ENCODE results near the gene ZNF12. TPM values are rescaled to one million over a fixed set of nuclear protein-coding genes. Genes with fewer than 3 reads are reported as not detected.
"Not testable (repeated sequence)": the region's sequence is repeated elsewhere in the genome, so short reads cannot be mapped to it uniquely, and the experiment has no call there.

ZNF12 gene
- total and polyA plus RNA-seq, 2 of the 8 experiments (the other 6 are each of a cell fraction or from before 2014, with no cell fraction given), result 6.7 to 16.2 TPM

GRCh38 chr7:6729492-6730342 is 23.0 kb upstream of the ZNF12 start (continued):
- no peak for TF ChIP-seq FOSL1 (IDR thresholded peaks at IDR 0.05; ENCODE audit: insufficient read depth, low read depth, low read length)
- TF ChIP-seq CEBPB (IDR thresholded peaks at IDR 0.05; ENCODE audit: low read depth, low read length), result no peak
- TF ChIP-seq KDM5A (IDR thresholded peaks at IDR 0.05; ENCODE audit: low read length), result no peak
- TF ChIP-seq POLR2AphosphoS5 (IDR thresholded peaks at IDR 0.05; ENCODE audit: low read depth, low read length), result peak; percentile 67; the same call in 1 of the 2 replicates
- TF ChIP-seq TEAD4 (IDR thresholded peaks at IDR 0.05; ENCODE audit: low read depth, low read length), result no peak
- TF ChIP-seq RAD21 (IDR thresholded peaks at IDR 0.05 in 1 of 2, conservative IDR thresholded peaks at IDR 0.05 in 1 of 2; ENCODE audit: low read depth in 2 of 2, low read length in 2 of 2), result peak in 1 of 2 experiments; percentile 15; a peak in 2 of 4 replicates
- TF ChIP-seq NRF1 (IDR thresholded peaks at IDR 0.05; ENCODE audit: low read depth, low read length), result peak; percentile 71

- Histone ChIP-seq H3K4me3 (ENCODE audit: extremely low read depth in 1 of 4, insufficient read depth in 2 of 4, low read depth in 3 of 4, low read length in 4 of 4) (peak overlapping the region; percentile 26 to 96 (median 82); a peak in 6 of 8 replicates), H3K36me3 (ENCODE audit: control insufficient read depth in 2 of 4, insufficient read depth in 4 of 4, low read length in 3 of 4) (peaks cover 0 to 13% (median 6%) of the 10 kb centered on the region in 4 experiments; a peak in 4 of 8 replicates), H3K79me2 (ENCODE audit: control insufficient read depth in 1 of 2, insufficient read depth in 2 of 2, low read length in 2 of 2) (peaks cover 0 to 20% of the 10 kb centered on the region in 2 experiments; a peak in 2 of 4 replicates), H4K5ac (ENCODE audit: insufficient read length, low read depth, low read length) (peak overlapping the region; percentile 44), H3K4me2 (ENCODE audit: insufficient read depth in 1 of 2, low read depth in 2 of 2, low read length in 2 of 2) (peak overlapping the region; percentile 48 to 52)
- H3K9me3 ChIP-seq (ENCODE audit: insufficient read depth in 2 of 2, low read depth in 1 of 2, low read length in 1 of 2); H4K8ac ChIP-seq (ENCODE audit: extremely low read depth, insufficient read depth, low read length); H2BK120ac ChIP-seq (replicated peaks; ENCODE audit: low read depth, low read length); FAIRE-seq; H2BK15ac ChIP-seq (ENCODE audit: low read length); H4K91ac ChIP-seq (replicated peaks; ENCODE audit: insufficient read length, low read length); H3K27me3 ChIP-seq (replicated peaks in 1 of 4; ENCODE audit: control insufficient read depth in 3 of 4, extremely low read depth in 1 of 4, insufficient read depth in 3 of 4, low read length in 3 of 4); DNase-seq (ENCODE audit: low read depth in 1 of 2, low spot score in 2 of 2); H2BK20ac ChIP-seq (ENCODE audit: low read length); H3K23me2 ChIP-seq (ENCODE audit: low read depth, low read length); H3K56ac ChIP-seq (replicated peaks; ENCODE audit: insufficient read length, low read depth, low read length); H2AK5ac ChIP-seq (ENCODE audit: low read depth, low read length); H3K27ac ChIP-seq (ENCODE audit: low read depth, low read length); H3K18ac ChIP-seq (ENCODE audit: extremely low read depth, low read length); H3K14ac ChIP-seq (ENCODE audit: insufficient read length); H4K20me1 ChIP-seq (replicated peaks in 1 of 2; ENCODE audit: control insufficient read depth in 1 of 2, insufficient read depth in 2 of 2, low read length in 2 of 2); H3K79me1 ChIP-seq (ENCODE audit: low read depth, low read length); H3K4me1 ChIP-seq (replicated peaks in 1 of 4; ENCODE audit: control insufficient read depth in 3 of 4, insufficient read depth in 4 of 4, low read length in 3 of 4); H2BK12ac ChIP-seq (ENCODE audit: low read depth, low read length); H2AFZ ChIP-seq (ENCODE audit: low read length); H2BK5ac ChIP-seq (ENCODE audit: low read depth, low read length); H3K23ac ChIP-seq (ENCODE audit: insufficient read length); H3K4ac ChIP-seq (replicated peaks; ENCODE audit: insufficient read length, low read depth, low read length); H3K9ac ChIP-seq (replicated peaks in 1 of 4; ENCODE audit: extremely low read depth in 1 of 4, low read depth in 3 of 4, low read length in 3 of 4): not testable (repeated sequence)
- ChIA-PET CTCF (ENCODE audit: partially characterized antibody) (interaction anchor here (0.8 to 1.1 kb wide), 2 partner anchors 10 to 107 kb away, joined by 3 read pairs; no protein-coding TSS in a partner anchor), POLR2A (ENCODE audit: partially characterized antibody) (interaction anchor here (1.2 kb wide), 1 partner anchor 88 kb away, joined by 4 read pairs; no protein-coding TSS in a partner anchor)
- WGBS, 2 experiments (ENCODE audit: extremely low coverage in 1 of 2, insufficient coverage in 1 of 2, insufficient read length in 1 of 2, insufficient replicate concordance in 2 of 2, low coverage in 1 of 2, low lambda C conversion rate in 2 of 2, missing lambda C conversion rate in 1 of 2), result 64% methylated on average over 29 of the region's 29 CpGs; no CpG with 5 or more reads in 1 of the 2 experiments
Observed at GRCh38 chr7:6728893-6729491, 22.2 kb upstream of the ZNF12 start.

Measured in H1 (cell line).